Cardiac fibroblast (primary cell): ENCODE measurements around the gene MEPE.

Experiments used
- DNase-seq, 2 donors: peaks; one replicate each; pipeline versions ENCODE4 v3.0.0 to v3.0.0-alpha.2; 2010; ENCODE audit warnings: low read depth in 2 of 2
- H3K4me3 ChIP-seq, 2 donors: replicated peaks in 1 of 2; 1 replicate in 1 of 2; 2 replicates in 1 of 2; pipeline ENCODE4 v1.5.1; 2011; ENCODE audit warnings: low read depth in 2 of 2, low read length in 2 of 2, mild to moderate bottlenecking in 2 of 2, moderate library complexity in 1 of 2
- TF ChIP-seq, protein P1 (sequence below): IDR thresholded peaks from one replicate; pipeline ENCODE4 v1.5.1; 2011; ENCODE audit warnings: low read depth, mild to moderate bottlenecking, low read length, inconsistent platforms

The MEPE gene

DNA sequence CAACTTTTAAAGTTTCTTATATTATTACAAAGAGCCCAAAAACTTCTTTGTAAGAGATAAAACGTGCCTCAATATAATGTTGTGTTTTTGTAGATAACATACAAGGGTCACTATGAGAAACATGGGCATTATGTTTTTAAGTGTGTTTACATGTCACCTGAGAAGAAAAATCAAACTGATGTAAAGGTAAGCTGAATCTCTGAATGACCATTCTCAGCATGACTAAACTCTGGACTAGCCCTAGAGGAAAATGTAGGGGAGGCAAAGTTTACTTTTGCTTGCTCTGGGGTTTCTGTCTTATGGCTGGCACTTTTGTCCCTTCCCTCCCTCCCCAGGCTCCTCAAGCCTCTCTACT is 6.8 kb downstream of the MEPE start:
- TF ChIP-seq, protein P1, sequence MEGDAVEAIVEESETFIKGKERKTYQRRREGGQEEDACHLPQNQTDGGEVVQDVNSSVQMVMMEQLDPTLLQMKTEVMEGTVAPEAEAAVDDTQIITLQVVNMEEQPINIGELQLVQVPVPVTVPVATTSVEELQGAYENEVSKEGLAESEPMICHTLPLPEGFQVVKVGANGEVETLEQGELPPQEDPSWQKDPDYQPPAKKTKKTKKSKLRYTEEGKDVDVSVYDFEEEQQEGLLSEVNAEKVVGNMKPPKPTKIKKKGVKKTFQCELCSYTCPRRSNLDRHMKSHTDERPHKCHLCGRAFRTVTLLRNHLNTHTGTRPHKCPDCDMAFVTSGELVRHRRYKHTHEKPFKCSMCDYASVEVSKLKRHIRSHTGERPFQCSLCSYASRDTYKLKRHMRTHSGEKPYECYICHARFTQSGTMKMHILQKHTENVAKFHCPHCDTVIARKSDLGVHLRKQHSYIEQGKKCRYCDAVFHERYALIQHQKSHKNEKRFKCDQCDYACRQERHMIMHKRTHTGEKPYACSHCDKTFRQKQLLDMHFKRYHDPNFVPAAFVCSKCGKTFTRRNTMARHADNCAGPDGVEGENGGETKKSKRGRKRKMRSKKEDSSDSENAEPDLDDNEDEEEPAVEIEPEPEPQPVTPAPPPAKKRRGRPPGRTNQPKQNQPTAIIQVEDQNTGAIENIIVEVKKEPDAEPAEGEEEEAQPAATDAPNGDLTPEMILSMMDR = no peak
- H3K4me3 ChIP-seq = no peak overlapping the region
- DNase-seq = no peak

DNA sequence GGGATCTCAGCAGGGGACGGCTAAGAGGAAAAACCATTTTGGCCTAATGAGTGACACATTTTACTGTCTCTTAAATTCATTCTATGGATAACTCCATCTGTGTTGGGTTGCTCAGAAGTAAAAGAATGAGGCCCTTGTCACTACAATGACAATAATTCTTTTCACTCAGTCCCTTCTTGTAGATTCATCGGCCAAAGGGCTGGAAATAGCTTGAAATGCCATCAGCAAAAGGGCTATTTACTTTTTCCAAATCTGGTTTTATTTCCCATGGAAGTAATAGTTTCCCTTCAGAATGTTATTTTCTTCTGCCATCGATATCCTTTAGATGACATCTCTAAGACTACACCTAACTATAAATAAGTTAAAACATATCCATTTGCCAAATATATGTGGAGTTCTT is 7.4 kb downstream of the MEPE start:
- H3K4me3 ChIP-seq = no peak overlapping the region
- DNase-seq = no peak
- TF ChIP-seq, protein P1 = no peak

DNA sequence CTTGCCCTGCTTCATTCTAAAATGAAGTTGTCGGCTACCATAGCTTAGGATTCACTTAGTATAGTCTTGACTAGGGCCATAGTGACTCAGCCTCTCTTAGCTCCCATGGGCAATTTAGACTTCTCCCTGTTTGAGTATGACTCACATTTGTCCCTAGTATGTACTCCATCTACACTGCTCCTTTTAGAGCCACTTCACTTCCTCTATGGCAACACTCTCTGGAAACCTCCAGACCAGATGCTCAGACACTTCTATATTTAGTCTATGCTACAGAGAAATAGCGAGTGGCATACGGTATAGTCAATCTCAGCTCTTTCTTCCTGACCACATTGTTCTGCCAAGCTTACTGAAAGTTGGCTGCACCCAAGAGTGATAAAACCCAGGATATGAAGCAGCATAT is 11.2 kb downstream of the MEPE start:
- TF ChIP-seq, protein P1 = no peak
- no peak overlapping the region for H3K4me3 ChIP-seq
- peak; percentile 77 to 95 for DNase-seq

DNA sequence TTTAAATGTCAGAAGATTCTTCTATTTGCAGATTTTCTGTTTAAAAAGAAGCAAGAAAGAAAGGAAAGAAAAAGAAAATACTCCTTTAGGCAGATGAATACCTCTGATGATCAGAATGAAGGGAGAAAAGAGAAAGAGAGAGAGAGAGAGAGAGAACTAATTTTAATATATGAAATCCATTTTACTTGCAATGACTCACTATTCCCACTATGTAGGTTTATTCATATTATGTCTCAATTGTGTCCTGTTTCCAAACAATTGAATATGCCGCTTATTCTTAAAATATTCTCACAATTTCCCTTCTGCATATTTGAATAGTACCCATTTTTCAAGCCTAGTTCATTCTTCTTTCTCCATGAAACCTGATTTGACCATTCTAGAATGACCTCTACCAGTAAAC is 11.7 kb downstream of the MEPE start:
- no peak overlapping the region for H3K4me3 ChIP-seq
- TF ChIP-seq, protein P1 = no peak
- DNase-seq = peak in 1 of 2 donors; percentile 76

DNA sequence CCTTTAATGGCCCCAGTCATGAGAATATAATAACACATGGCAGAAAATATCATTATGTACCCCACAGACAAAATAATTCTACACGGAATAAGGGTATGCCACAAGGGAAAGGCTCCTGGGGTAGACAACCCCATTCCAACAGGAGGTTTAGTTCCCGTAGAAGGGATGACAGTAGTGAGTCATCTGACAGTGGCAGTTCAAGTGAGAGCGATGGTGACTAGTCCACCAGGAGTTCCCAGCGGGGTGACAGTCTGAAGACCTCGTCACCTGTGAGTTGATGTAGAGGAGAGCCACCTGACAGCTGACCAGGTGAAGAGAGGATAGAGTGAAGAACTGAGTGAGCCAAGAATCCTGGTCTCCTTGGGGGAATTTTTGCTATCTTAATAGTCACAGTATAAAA is 13.5 kb downstream of the MEPE start:
- H3K4me3 ChIP-seq = no peak overlapping the region
- DNase-seq = no peak
- TF ChIP-seq, protein P1 = no peak

DNA sequence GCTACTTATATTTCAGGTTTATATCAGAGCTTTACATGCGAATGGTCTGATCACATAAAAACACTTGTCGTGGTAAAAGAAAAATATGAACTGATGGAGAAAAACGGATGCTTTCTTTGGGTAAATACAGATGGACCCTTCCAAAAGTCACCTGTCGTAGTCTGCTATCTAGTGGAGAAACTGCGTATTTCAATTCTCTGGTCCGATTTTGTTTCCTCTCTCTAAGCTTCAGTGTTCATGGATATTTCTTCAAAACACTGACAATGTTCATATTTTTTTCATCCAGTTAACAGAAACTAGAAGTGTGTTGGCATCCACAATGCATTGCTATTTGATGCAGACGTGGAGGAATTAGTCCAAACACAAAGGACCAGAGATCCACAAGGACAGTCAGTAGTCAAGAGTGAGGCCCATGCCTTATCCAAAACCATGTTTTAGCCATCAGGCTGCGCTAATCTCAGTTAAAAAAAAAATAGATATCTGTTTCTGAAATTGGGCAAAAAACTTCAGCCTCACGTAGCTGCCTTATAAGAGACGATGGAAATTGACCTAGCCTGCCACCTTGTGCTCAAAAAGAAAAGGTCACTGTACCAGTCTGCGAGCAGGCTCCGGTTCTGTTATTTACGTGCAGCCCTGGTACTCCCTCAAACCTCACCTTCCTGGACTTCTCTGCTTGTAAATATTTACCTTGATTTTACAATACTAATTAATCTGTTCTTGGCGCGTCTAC is 16.0 kb downstream of the MEPE start:
- H3K4me3 ChIP-seq = no peak overlapping the region
- peak; percentile 75 to 84 for DNase-seq
- TF ChIP-seq, protein P1 = peak; percentile 61

DNA sequence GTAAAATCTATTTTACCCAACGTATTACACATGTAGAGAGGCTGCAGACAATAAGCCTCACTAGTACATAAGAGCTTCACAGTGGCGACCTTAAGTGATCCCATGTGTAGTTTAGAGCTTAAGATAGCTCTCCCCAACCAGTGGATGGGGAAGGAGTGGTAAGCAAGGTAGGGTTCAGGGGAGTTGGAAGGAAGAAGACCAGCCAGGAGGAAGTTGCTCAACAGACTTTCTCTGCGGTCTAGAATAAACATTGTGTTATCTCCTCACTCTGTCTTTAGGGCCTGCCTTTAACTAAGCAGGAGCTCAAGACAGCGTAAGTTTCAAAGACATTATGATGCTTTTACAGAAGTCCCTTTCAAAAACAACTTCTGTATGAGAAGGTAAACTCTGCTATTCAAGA is 16.8 kb downstream of the MEPE start:
- TF ChIP-seq, protein P1 = no peak
- H3K4me3 ChIP-seq = no peak overlapping the region
- DNase-seq = peak; percentile 29 to 40
